HFFc6 (cell line): ENCODE results near the gene INPP4B. TPM values are rescaled to one million over a fixed set of nuclear protein-coding genes. Genes with fewer than 3 reads are reported as not detected.

Source experiments
- DNase-seq: peaks from one replicate; pipeline ENCODE4 v3.0.0-alpha.2; 2018
- H3K27ac Mint-ChIP-seq: 2 replicates; pipeline ENCODE4 v1.8.0; 2020; ENCODE audit warnings: mild to moderate bottlenecking, mixed read lengths
- H3K27me3 Mint-ChIP-seq: 2 replicates; pipeline ENCODE4 v1.8.0; 2021; ENCODE audit warnings: mild to moderate bottlenecking, moderate library complexity, mixed read lengths; ENCODE audit not compliant: insufficient read depth
- H3K36me3 Mint-ChIP-seq: 2 replicates; pipeline ENCODE4 v1.8.0; 2021; ENCODE audit warnings: low read depth, mixed read lengths
- H3K4me1 Mint-ChIP-seq: 2 replicates; pipeline ENCODE4 v1.8.0; 2020; ENCODE audit warnings: low read depth, mixed read lengths
- H3K4me3 Mint-ChIP-seq: 2 replicates; pipeline ENCODE4 v1.8.0; 2020; ENCODE audit warnings: mild to moderate bottlenecking, moderate library complexity, mixed read lengths
- H3K9me3 Mint-ChIP-seq: 2 replicates; pipeline ENCODE4 v1.8.0; 2020; ENCODE audit warnings: mild to moderate bottlenecking, mixed read lengths
- total RNA-seq, 6 experiments: library from RNA; stranded (reverse); fragmentation: NEBNext Ultra II Directional; extraction: Animal tissue kit (Norgen Biotek cat#: 25700); gene quantifications; 2 replicates in 1 of 6; 3 replicates in 5 of 6; pipeline ENCODE4 v1.2.3, GENCODE V29; 2021
- TF ChIP-seq, protein P1 (sequence below): fragments of 200-600 bp; sonication (generic); IDR thresholded peaks from 2 replicates; pipeline ENCODE4 v1.5.0; 2021; ENCODE audit warnings: antibody characterized with exemption, mild to moderate bottlenecking

Gene INPP4B
- total RNA-seq, 6 experiments from 2014 or later = 36.1 to 48.9 (median 40.1) TPM

DNA sequence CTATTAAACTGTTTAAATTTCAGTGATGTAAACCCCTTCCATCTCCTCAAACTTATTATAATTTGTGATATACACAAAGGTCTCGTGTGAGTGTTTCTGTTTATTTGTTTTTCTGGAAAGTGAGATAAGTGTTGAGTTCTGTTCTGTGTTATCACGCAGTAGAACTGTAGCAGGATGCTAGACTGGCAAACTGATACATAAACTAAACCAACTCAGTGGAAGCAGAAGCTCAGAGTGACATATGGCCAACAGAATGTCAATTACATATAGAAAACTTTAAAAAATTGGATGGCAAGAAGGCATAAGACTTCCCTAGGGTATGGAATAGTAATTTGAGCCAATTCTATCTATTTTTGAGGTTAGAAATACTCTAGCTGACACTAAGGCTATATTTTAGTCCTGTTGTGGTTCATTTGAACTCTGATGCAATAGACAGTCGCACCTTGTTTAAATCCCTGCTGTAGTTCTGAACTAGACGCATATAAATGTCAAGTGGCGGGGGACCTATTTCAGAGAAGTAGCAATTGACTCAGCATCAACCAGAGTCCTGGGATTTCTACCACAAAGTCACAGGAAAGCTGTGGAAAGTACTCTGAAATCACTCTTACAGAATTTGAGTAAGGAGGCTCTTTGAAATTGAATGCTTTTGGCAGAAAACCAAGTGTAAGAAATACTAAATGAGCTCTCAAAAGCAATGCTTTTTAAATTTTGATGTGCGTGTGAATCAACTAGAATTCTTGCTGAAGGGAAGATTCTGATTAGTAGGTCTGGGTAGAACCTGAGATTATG is 294.4 kb downstream of the INPP4B start:
- H3K4me3 Mint-ChIP-seq = no peak overlapping the region
- peaks cover 56% of the 10 kb centered on the region for H3K4me1 Mint-ChIP-seq

DNA sequence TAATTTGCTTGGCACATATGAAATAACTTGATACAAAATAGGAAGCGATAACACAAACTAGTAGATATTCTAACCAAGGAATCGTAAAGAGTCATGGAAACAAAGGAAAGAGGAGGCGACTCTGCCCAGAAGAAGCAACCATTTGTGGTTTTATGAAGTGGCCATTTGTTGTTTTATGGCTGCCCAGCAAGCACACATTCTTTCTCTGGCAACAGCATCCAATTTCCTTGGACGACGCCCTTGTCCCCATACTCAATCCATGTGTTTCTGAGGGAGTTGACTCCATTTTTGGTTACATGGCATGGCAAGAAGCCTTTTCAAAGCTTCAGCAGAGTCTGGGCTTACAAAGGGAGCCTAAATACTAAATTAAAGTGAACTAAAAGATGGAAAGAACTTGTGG is 295.1 kb downstream of the INPP4B start:
- Mint-ChIP-seq H3K27me3 (no peaks in the 10 kb centered on the region), H3K4me3 (no peak overlapping the region), H3K27ac (peak overlapping the region; percentile 29), H3K36me3 (no peaks in the 10 kb centered on the region), H3K9me3 (no peaks in the 10 kb centered on the region), H3K4me1 (peaks cover 56% of the 10 kb centered on the region)
- TF ChIP-seq, protein P1, sequence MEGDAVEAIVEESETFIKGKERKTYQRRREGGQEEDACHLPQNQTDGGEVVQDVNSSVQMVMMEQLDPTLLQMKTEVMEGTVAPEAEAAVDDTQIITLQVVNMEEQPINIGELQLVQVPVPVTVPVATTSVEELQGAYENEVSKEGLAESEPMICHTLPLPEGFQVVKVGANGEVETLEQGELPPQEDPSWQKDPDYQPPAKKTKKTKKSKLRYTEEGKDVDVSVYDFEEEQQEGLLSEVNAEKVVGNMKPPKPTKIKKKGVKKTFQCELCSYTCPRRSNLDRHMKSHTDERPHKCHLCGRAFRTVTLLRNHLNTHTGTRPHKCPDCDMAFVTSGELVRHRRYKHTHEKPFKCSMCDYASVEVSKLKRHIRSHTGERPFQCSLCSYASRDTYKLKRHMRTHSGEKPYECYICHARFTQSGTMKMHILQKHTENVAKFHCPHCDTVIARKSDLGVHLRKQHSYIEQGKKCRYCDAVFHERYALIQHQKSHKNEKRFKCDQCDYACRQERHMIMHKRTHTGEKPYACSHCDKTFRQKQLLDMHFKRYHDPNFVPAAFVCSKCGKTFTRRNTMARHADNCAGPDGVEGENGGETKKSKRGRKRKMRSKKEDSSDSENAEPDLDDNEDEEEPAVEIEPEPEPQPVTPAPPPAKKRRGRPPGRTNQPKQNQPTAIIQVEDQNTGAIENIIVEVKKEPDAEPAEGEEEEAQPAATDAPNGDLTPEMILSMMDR = no peak
- DNase-seq = no peak

More for the DNA sequence above, 294.4 kb downstream of the INPP4B start:
- TF ChIP-seq, protein P1 = no peak
- no peak for DNase-seq
- H3K27ac Mint-ChIP-seq = peak overlapping the region; percentile 6; the same call in 1 of the 2 replicates
- H3K9me3 Mint-ChIP-seq = no peaks in the 10 kb centered on the region
- H3K27me3 Mint-ChIP-seq = no peaks in the 10 kb centered on the region
- H3K36me3 Mint-ChIP-seq = no peaks in the 10 kb centered on the region

DNA sequence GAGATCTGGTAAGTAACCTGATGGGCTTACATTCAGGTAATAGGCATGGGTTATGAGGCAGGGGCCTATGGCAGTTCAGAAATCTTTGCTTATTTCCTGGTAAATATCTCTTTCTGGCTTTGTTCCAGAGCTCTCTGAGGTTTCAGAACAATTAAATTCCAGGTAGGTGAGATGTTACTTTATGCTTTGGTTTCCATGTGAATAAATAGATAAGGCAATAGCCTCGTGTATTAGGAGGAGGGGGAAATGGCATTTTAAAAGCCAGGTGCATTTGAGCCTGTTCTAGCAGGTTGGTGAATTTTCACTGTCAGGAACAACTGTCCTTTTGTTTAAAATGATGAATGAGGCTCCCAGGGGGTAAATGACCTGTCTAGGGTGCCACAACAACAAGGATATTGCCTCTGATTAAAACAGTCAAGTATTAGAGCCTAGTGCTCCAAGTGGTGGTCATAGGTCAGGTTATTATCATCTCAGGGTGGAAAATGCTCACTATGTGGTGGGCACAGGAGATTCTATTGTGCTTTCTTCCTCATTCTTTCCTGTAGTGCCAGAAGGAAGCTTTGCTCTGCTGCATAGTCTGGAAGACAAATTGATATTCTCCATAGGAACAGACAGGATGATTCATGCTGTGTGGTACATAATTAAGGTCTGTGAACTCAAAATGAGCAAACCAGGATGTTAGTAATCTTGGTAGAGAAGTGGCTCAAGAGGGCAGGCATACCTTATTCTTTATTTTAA is 296.2 kb downstream of the INPP4B start:
- Mint-ChIP-seq H3K4me1 (peaks cover 56% of the 10 kb centered on the region), H3K27ac (peak overlapping the region; percentile 84), H3K4me3 (peak overlapping the region; percentile 28), H3K9me3 (no peaks in the 10 kb centered on the region), H3K27me3 (no peaks in the 10 kb centered on the region), H3K36me3 (no peaks in the 10 kb centered on the region)
- DNase-seq = peak; percentile 90
- TF ChIP-seq, protein P1 = no peak

DNA sequence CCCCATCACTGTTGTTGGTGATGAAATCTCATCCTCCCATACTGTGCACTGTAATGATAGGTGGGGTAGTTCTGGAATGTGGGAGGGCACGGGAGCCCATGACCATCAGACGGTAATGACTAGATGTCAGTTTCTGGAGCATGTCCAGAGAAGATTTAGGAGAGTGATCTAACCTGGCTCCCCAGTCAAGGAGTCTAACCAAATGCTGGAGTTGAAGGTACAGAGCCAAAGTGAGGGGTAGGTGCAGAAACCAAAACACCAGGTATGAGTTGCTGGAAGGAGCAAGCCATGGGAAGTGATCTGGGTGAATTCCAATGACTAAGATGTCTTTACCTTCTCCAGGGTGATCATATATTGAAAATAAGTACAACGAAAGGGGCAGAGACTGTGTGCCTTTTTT is 296.9 kb downstream of the INPP4B start:
- no peaks in the 10 kb centered on the region for H3K9me3 Mint-ChIP-seq
- DNase-seq = no peak
- no peak overlapping the region for H3K4me3 Mint-ChIP-seq
- peak overlapping the region; percentile 84 for H3K27ac Mint-ChIP-seq
- H3K27me3 Mint-ChIP-seq = no peaks in the 10 kb centered on the region
- TF ChIP-seq, protein P1 = no peak
- peaks cover 56% of the 10 kb centered on the region for H3K4me1 Mint-ChIP-seq
- H3K36me3 Mint-ChIP-seq = no peaks in the 10 kb centered on the region

DNA sequence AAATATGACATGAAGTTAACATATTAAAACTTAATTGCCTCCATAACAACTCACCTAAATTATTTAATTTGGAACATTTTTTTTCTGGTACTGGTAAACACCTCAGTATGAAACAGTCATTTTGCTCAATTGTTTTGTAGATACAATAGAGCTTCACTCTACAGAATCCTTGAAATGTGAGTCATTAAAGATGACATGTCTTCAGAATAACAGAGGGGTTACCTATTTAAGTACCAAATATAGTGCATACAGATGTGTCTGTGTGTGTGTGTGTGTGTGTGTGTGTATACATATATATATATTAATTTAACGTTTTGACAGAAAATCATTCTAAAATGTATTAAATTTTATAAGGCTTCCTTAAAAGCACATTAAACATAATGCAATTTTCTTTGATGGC is 297.6 kb downstream of the INPP4B start:
- H3K27me3 Mint-ChIP-seq = no peaks in the 10 kb centered on the region
- H3K4me1 Mint-ChIP-seq = peaks cover 56% of the 10 kb centered on the region
- H3K36me3 Mint-ChIP-seq = no peaks in the 10 kb centered on the region
- H3K4me3 Mint-ChIP-seq = no peak overlapping the region
- TF ChIP-seq, protein P1 = no peak
- H3K9me3 Mint-ChIP-seq = no peaks in the 10 kb centered on the region
- H3K27ac Mint-ChIP-seq = peak overlapping the region; percentile 55
- DNase-seq = no peak
